Uterus (tissue), 2 donors: Measurements from ENCODE around the gene SLAIN2.

Experiments
- CTCF ChIP-seq, 4 experiments: fragments of 200-600 bp in 2 of 4; fragments of 450-650 bp in 2 of 4; sonication (generic) in 2 of 4; IDR thresholded peaks; one replicate each; pipeline ENCODE4 v1.5.1; 2016 to 2019; ENCODE audit warnings: antibody characterized with exemption in 4 of 4, mild to moderate bottlenecking in 2 of 4, moderate library complexity in 1 of 4
- POLR2A ChIP-seq, 2 donors: fragments of 450-650 bp; IDR thresholded peaks; one replicate each; pipeline ENCODE4 v1.6.1; 2016; ENCODE audit warnings: antibody characterized with exemption in 2 of 2, mild to moderate bottlenecking in 1 of 2, moderate library complexity in 1 of 2

GRCh38 chr4:48329193-48329592 is 12.1 kb upstream of the SLAIN2 start:
- TF ChIP-seq CTCF (IDR thresholded peaks at IDR 0.05), result no peak
- no peak for TF ChIP-seq POLR2A (IDR thresholded peaks at IDR 0.05)
